Liver (tissue), 3 donors: ENCODE results near the gene SETD3.

Source experiments
- NR2F2 ChIP-seq: IDR thresholded peaks from 2 replicates; pipeline ENCODE4 v1.6.1; 2016; ENCODE audit warnings: antibody characterized with exemption
- RAD21 ChIP-seq, 2 donors: IDR thresholded peaks; 2 replicates each; pipeline ENCODE4 v1.6.1; 2016; ENCODE audit warnings: antibody characterized with exemption in 2 of 2, mild to moderate bottlenecking in 2 of 2
- TAF1 ChIP-seq: conservative IDR thresholded peaks from 2 replicates; pipeline ENCODE4 v1.6.1; 2016; ENCODE audit warnings: antibody characterized with exemption, mild to moderate bottlenecking
- TF ChIP-seq, protein P1 (sequence below): fragments of 150-350 bp; IDR thresholded peaks from 2 replicates; pipeline ENCODE4 v1.5.1; 2017; ENCODE audit warnings: improper control_type of control experiment, low read depth, low read length; ENCODE audit not compliant: missing input control
- TF ChIP-seq, protein P2 (sequence below): IDR thresholded peaks from 2 replicates; pipeline ENCODE4 v1.6.1; 2016; ENCODE audit warnings: antibody characterized with exemption
- TF ChIP-seq, protein P3 (sequence below): IDR thresholded peaks from 2 replicates; pipeline ENCODE4 v1.6.1; 2016; ENCODE audit warnings: antibody characterized with exemption
- TF ChIP-seq, protein P4 (sequence below): IDR thresholded peaks from 2 replicates; pipeline ENCODE4 v1.6.1; 2016; ENCODE audit warnings: antibody characterized with exemption, mild to moderate bottlenecking
- donor health status: healthy.
- donor health status: healthy.

DNA sequence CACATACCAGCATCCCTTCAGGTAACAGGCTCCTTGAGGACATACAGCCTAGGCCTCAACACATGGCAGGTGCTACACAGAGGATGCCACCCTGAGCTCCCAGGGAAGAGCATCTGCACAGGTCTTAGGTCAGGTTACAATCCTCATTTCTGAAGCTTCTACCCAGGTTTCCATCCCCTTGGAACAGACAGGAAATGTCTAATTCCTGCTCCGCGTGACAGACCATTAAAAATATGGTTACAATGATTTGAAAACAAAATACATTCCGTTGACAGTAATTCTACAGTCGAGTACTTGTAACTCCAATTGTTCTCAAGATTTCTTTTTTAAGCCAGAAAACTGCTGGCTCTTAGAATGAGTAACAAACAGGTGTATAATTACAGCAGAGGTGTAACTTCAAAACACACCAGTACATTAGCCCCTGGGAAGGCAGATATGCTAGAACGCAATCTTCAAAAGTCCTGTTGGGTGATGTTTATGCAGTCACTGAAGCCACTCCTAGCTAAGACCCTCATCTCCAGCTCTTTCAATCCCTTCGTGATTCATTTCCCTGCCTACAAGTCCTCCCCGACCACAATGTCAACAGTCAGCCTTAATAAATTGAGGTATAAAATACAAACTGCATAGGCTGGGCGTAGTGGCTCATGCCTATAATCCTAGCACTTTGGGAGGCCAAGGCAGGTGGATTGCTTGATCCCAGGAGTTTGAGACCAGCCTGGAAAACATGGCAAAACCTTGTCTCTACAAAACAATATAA lies 11.6 kb downstream of the SETD3 start:
- TF ChIP-seq, protein P1, sequence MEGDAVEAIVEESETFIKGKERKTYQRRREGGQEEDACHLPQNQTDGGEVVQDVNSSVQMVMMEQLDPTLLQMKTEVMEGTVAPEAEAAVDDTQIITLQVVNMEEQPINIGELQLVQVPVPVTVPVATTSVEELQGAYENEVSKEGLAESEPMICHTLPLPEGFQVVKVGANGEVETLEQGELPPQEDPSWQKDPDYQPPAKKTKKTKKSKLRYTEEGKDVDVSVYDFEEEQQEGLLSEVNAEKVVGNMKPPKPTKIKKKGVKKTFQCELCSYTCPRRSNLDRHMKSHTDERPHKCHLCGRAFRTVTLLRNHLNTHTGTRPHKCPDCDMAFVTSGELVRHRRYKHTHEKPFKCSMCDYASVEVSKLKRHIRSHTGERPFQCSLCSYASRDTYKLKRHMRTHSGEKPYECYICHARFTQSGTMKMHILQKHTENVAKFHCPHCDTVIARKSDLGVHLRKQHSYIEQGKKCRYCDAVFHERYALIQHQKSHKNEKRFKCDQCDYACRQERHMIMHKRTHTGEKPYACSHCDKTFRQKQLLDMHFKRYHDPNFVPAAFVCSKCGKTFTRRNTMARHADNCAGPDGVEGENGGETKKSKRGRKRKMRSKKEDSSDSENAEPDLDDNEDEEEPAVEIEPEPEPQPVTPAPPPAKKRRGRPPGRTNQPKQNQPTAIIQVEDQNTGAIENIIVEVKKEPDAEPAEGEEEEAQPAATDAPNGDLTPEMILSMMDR, result no peak
- no peak for TF ChIP-seq NR2F2
- no peak for TF ChIP-seq TAF1
- TF ChIP-seq RAD21 (IDR thresholded peaks at IDR 0.05), result no peak
- TF ChIP-seq, protein P2, sequence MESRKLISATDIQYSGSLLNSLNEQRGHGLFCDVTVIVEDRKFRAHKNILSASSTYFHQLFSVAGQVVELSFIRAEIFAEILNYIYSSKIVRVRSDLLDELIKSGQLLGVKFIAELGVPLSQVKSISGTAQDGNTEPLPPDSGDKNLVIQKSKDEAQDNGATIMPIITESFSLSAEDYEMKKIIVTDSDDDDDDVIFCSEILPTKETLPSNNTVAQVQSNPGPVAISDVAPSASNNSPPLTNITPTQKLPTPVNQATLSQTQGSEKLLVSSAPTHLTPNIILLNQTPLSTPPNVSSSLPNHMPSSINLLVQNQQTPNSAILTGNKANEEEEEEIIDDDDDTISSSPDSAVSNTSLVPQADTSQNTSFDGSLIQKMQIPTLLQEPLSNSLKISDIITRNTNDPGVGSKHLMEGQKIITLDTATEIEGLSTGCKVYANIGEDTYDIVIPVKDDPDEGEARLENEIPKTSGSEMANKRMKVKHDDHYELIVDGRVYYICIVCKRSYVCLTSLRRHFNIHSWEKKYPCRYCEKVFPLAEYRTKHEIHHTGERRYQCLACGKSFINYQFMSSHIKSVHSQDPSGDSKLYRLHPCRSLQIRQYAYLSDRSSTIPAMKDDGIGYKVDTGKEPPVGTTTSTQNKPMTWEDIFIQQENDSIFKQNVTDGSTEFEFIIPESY, result no peak
- TF ChIP-seq, protein P3, sequence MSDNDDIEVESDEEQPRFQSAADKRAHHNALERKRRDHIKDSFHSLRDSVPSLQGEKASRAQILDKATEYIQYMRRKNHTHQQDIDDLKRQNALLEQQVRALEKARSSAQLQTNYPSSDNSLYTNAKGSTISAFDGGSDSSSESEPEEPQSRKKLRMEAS, result no peak
- TF ChIP-seq, protein P4, sequence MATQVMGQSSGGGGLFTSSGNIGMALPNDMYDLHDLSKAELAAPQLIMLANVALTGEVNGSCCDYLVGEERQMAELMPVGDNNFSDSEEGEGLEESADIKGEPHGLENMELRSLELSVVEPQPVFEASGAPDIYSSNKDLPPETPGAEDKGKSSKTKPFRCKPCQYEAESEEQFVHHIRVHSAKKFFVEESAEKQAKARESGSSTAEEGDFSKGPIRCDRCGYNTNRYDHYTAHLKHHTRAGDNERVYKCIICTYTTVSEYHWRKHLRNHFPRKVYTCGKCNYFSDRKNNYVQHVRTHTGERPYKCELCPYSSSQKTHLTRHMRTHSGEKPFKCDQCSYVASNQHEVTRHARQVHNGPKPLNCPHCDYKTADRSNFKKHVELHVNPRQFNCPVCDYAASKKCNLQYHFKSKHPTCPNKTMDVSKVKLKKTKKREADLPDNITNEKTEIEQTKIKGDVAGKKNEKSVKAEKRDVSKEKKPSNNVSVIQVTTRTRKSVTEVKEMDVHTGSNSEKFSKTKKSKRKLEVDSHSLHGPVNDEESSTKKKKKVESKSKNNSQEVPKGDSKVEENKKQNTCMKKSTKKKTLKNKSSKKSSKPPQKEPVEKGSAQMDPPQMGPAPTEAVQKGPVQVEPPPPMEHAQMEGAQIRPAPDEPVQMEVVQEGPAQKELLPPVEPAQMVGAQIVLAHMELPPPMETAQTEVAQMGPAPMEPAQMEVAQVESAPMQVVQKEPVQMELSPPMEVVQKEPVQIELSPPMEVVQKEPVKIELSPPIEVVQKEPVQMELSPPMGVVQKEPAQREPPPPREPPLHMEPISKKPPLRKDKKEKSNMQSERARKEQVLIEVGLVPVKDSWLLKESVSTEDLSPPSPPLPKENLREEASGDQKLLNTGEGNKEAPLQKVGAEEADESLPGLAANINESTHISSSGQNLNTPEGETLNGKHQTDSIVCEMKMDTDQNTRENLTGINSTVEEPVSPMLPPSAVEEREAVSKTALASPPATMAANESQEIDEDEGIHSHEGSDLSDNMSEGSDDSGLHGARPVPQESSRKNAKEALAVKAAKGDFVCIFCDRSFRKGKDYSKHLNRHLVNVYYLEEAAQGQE, result no peak
